Ammon's horn (tissue), 1 donor: ENCODE data around the gene OGA.
A peak's percentile ranks its signal among the peaks of the same experiment; 100 is the strongest.

Source experiments
- DNase-seq: peaks from one replicate; pipeline ENCODE4 v3.0.0-alpha.2; 2016; ENCODE audit warnings: low spot score

OGA gene

DNA sequence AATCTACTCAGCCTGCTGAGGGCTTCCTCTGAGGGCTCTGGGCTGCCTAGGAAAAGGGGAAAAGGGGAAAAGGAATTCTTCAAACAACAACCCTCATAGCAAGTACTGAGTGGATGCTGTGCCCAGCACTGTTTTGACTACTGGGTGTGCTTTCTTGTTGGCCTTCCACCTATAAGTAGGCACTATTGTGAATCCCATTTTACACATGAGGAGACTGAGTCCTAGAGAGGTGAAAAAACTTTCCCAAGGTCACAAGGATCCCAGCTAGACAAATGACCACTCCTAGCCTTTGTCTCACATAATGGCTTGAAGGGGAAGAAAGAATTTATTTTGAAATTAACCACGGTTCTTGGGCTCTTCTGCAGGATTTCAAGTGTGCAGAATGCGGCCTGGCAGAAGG lies 59.4 kb downstream of the OGA start:
- DNase-seq, result no peak

- no peak for DNase-seq
Measured at GRCh38 chr10:101752241-101752640, 66.0 kb downstream of the OGA start.

DNA sequence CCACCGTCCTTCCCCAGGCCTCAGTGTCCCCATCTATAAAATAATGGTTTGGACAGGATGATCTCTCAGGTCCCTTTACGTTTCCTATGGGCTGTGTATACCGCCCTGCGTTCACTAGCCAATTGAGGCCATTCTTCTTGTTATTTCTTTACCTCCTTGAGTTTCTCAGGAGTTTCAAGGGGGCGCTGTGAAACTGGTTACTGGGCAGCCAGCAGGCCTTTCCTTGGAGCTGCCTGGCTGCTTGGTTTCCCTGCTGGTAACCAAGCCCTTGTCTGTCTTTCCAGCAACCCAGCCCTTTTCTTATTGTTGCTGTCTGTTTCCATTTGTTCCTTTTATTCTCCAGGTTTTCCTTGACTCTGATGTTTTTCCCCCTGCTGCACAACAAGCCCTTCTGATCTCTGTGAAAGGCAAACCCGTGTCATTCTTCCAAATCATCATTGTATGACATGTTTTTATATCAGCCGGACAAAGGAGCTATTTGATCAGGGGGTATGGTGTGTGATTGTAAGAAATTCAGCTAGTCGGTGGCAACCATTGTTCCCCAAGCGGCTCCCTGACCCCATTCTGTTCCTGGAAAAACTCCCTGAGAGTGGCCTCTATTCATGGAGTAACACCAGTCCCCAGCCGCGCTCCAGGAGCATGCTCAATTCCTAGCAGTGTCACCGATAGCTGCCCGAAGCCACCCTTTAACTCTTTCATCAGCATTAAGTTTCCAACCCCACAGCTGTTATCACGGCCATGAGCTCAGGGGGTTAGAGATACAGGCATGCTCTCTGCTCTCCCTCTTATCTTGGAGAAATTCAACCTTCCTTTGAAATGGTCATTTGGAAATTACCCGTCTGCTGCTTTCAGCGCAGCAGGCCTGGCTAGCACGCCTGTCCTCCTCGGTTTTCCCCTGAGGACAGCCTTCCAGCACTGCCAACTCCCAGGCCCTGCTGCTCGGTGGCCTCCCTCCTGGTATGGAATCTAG lies 68.9 kb downstream of the OGA start:
- DNase-seq, result no peak

GRCh38 chr10:101748496-101748895 lies 69.7 kb downstream of the OGA start:
- no peak for DNase-seq

- DNase-seq, result peak; percentile 19
Measured at GRCh38 chr10:101745074-101745696, 73.1 kb downstream of the OGA start.

DNA sequence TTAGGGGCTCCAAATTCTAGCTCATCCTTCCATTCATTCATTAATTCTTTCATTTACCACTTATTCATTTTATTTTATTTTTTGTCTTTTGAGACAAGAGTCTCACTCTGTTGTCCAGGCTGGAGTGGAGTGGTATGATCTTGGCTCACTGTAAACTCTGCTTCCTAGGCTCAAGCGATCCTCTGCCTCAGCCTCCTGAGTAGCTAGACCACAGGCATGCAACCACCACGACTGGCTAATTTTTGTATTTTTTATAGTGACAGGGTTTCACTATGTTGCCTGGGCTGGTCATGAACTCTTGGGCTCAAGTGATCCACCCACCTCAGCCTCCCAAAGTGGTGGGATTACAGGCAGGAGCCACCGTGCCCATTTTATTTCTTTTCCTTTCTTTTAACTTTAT lies 74.0 kb downstream of the OGA start:
- no peak for DNase-seq

GRCh38 chr10:101741938-101742337 lies 76.3 kb downstream of the OGA start:
- DNase-seq, result no peak

GRCh38 chr10:101736666-101737065 lies 81.6 kb downstream of the OGA start:
- no peak for DNase-seq
